Measurements from ENCODE around the gene C16orf96. TPM values are rescaled to one million over a fixed set of nuclear protein-coding genes. Genes with fewer than 3 reads are reported as not detected.

C16orf96 gene
- total and polyA plus RNA-seq, 2 of the 8 experiments (the other 6 are each of a cell fraction or from before 2014, with no cell fraction given) = 1.0 to 1.3 TPM

- TF ChIP-seq CEBPB (IDR thresholded peaks at IDR 0.05; ENCODE audit: low read depth, low read length) (no peak), GTF2F1 (IDR thresholded peaks at IDR 0.05; ENCODE audit: borderline replicate concordance, low read depth, low read length) (no peak), BRCA1 (IDR thresholded peaks at IDR 0.05; ENCODE audit: low read depth, low read length) (no peak), CTCF (IDR thresholded peaks at IDR 0.05; ENCODE audit: control extremely low read depth in 1 of 3, insufficient read depth in 1 of 3, low read depth in 1 of 3, low read length in 3 of 3) (no peak), HDAC2 (IDR thresholded peaks at IDR 0.05; ENCODE audit: borderline replicate concordance in 1 of 2, low read depth in 2 of 2, low read length in 2 of 2) (no peak), SAP30 (IDR thresholded peaks at IDR 0.05; ENCODE audit: insufficient read depth, insufficient replicate concordance, low read length) (no peak), CHD1 (IDR thresholded peaks at IDR 0.05; ENCODE audit: low read depth, low read length) (no peak)
Observed at GRCh38 chr16:4634768-4635167, 78.6 kb downstream of the C16orf96 start (continued).

Measured in H1 (cell line).